IMR-90 (cell line): Measurements from ENCODE around the gene IL31RA. TPM values are rescaled to one million over a fixed set of nuclear protein-coding genes. Genes with fewer than 3 reads are reported as not detected.

Experiments
- ATAC-seq: fragments of 200-7000 bp; cut with Tn5 transposase; 2 replicates; pipeline ENCODE4 v1.9.1; 2020; ENCODE audit warnings: low read depth, mild to moderate bottlenecking, moderate library complexity
- BruUV-seq: library from RNA; stranded (reverse); fragments of 400-500 nt; replicated peaks from 2 replicates; lab custom pipeline; 2021; lab: Mats Ljungman, UMichigan
- CTCF ChIA-PET: fragments of 300-600 bp; formaldehyde crosslinking; extraction: SDS; loops from one replicate; lab custom pipeline; 2021; ENCODE audit warnings: antibody characterized with exemption; lab: Yijun Ruan, JAX
- POLR2A ChIA-PET: fragments of 300-600 bp; sonication (Branson Sonifier 250); formaldehyde crosslinking; loops from one replicate; lab custom pipeline; 2022; ENCODE audit warnings: antibody characterized with exemption; ENCODE audit not compliant: unreplicated experiment; lab: Charles Lee
- DNase-seq: peaks from one replicate; pipeline ENCODE4 v3.0.0; 2013
- H2AFZ ChIP-seq: replicated peaks from 2 replicates; pipeline ENCODE3; 2013; ENCODE audit warnings: low read length, mild to moderate bottlenecking; ENCODE audit not compliant: poor library complexity
- H2AK5ac ChIP-seq: 2 replicates; pipeline ENCODE4 v1.6.1; 2013; ENCODE audit warnings: low read depth, low read length, inconsistent platforms
- H2AK9ac ChIP-seq: replicated peaks from 2 replicates; pipeline ENCODE3; 2013; ENCODE audit warnings: mild to moderate bottlenecking, low read depth, low read length, moderate library complexity; ENCODE audit not compliant: poor library complexity
- H2BK120ac ChIP-seq: 2 replicates; pipeline ENCODE4 v1.6.1; 2013; ENCODE audit warnings: low read depth, low read length, inconsistent platforms
- H2BK15ac ChIP-seq: 3 replicates; pipeline ENCODE4 v1.6.1; 2013; ENCODE audit warnings: low read depth, low read length, inconsistent platforms
- H2BK20ac ChIP-seq: 2 replicates; pipeline ENCODE4 v1.6.1; 2013; ENCODE audit warnings: low read depth, mild to moderate bottlenecking, inconsistent platforms, low read length, moderate library complexity
- H2BK5ac ChIP-seq: 2 replicates; pipeline ENCODE4 v1.6.1; 2013; ENCODE audit warnings: mild to moderate bottlenecking, low read depth, low read length, inconsistent platforms; ENCODE audit not compliant: poor library complexity, severe bottlenecking
- H3K14ac ChIP-seq: replicated peaks from 2 replicates; pipeline ENCODE4 v1.6.1; 2013; ENCODE audit warnings: low read depth, low read length, inconsistent platforms
- H3K18ac ChIP-seq: 2 replicates; pipeline ENCODE4 v1.6.1; 2013; ENCODE audit warnings: low read depth, low read length, control low read depth
- H3K23ac ChIP-seq: 2 replicates; pipeline ENCODE4 v1.6.1; 2013; ENCODE audit warnings: low read depth, low read length, inconsistent platforms
- H3K27ac ChIP-seq: 2 replicates; pipeline ENCODE4 v1.5.1; 2013; ENCODE audit warnings: mild to moderate bottlenecking, control low read depth, low read length; ENCODE audit not compliant: insufficient read depth
- H3K27me3 ChIP-seq: 2 replicates; pipeline ENCODE4 v1.6.1; 2013; ENCODE audit warnings: low read length; ENCODE audit not compliant: control insufficient read depth, insufficient read depth
- H3K36me3 ChIP-seq: 2 replicates; pipeline ENCODE4 v1.6.1; 2013; ENCODE audit warnings: low read length, mixed read lengths; ENCODE audit not compliant: control insufficient read depth, insufficient read depth
- H3K4ac ChIP-seq: 2 replicates; pipeline ENCODE4 v1.6.1; 2013; ENCODE audit warnings: low read depth, low read length, inconsistent platforms
- H3K4me1 ChIP-seq: 2 replicates; pipeline ENCODE4 v1.6.1; 2013; ENCODE audit warnings: low read length, mixed read lengths; ENCODE audit not compliant: control insufficient read depth, insufficient read depth
- H3K4me2 ChIP-seq: 2 replicates; pipeline ENCODE4 v1.6.1; 2013; ENCODE audit warnings: low read depth, mild to moderate bottlenecking, control low read depth, low read length, moderate library complexity
- H3K4me3 ChIP-seq: 2 replicates; pipeline ENCODE4 v1.5.1; 2013; ENCODE audit warnings: low read depth, mild to moderate bottlenecking, control low read depth, low read length, moderate library complexity; ENCODE audit not compliant: insufficient read depth
- H3K56ac ChIP-seq: 2 replicates; pipeline ENCODE4 v1.6.1; 2013; ENCODE audit warnings: low read length, inconsistent platforms; ENCODE audit not compliant: insufficient read depth; ENCODE audit errors: extremely low read depth
- H3K79me1 ChIP-seq, 2 experiments: 2 replicates each; pipeline ENCODE4 v1.6.1; 2013; ENCODE audit warnings: low read length in 2 of 2, inconsistent platforms in 1 of 2, low read depth in 1 of 2
- H3K9ac ChIP-seq: 2 replicates; pipeline ENCODE4 v1.6.1; 2013; ENCODE audit warnings: low read depth, low read length, control low read depth
- H3K9me1 ChIP-seq: 2 replicates; pipeline ENCODE4 v1.6.1; 2013; ENCODE audit warnings: low read length, inconsistent platforms; ENCODE audit not compliant: insufficient read depth
- H3K9me3 ChIP-seq: 2 replicates; pipeline ENCODE4 v1.6.1; 2013; ENCODE audit warnings: low read length; ENCODE audit not compliant: control insufficient read depth, insufficient read depth
- H4K20me1 ChIP-seq: 2 replicates; pipeline ENCODE4 v1.6.1; 2013; ENCODE audit warnings: low read length, inconsistent platforms; ENCODE audit not compliant: insufficient read depth
- H4K5ac ChIP-seq: 2 replicates; pipeline ENCODE4 v1.6.1; 2013; ENCODE audit warnings: mild to moderate bottlenecking, low read depth, low read length, control low read depth
- H4K8ac ChIP-seq, 2 experiments: 2 replicates each; pipeline ENCODE4 v1.6.1; 2013; ENCODE audit warnings: low read depth in 2 of 2, low read length in 2 of 2, control low read depth in 1 of 2, inconsistent platforms in 1 of 2
- H4K91ac ChIP-seq: 2 replicates; pipeline ENCODE4 v1.6.1; 2013; ENCODE audit warnings: low read depth, low read length, inconsistent platforms; ENCODE audit not compliant: insufficient read depth
- RAD21 ChIP-seq: IDR thresholded peaks from 2 replicates; pipeline ENCODE4 v1.6.1; 2012; ENCODE audit warnings: low read length, improper control_type of control experiment
- WGBS, 2 experiments: methylation state at CpG; one replicate each; pipeline versions ENCODE4 v1.1.5 to v1.1.7; 2013; ENCODE audit warnings: missing lambda C conversion rate in 2 of 2; ENCODE audit not compliant: insufficient read length in 1 of 2; ENCODE audit errors: extremely low coverage in 2 of 2; 5-methylcytosine and 5-hydroxymethylcytosine counted together
- dilution Hi-C: fragments of 300-500 bp; cut with HindIII; formaldehyde crosslinking; loops from one replicate; pipeline ENCODE4 v1.14.3; 2018; ENCODE audit warnings: low sequenced_read_pairs; ENCODE audit not compliant: unreplicated experiment
- in situ Hi-C: fragments of 300-500 bp; cut with MboI; formaldehyde crosslinking; loops from 3 replicates; pipeline ENCODE4 v1.14.3; 2019; ENCODE audit warnings: low sequenced_read_pairs, inconsistent platforms, mixed read lengths
- intact Hi-C: fragments of 100-400 bp; cut with micrococcal nuclease; formaldehyde crosslinking; loops from 2 replicates; pipeline ENCODE4 v1.10.0; 2022
- polyA plus RNA-seq, 3 experiments: library from polyadenylated mRNA; depleted of rRNA; stranded (reverse); fragments of >200 nt; gene quantifications; 2 replicates each; pipeline ENCODE4 v1.2.3, GENCODE V29; 2012; ENCODE audit warnings: low replicate concordance in 1 of 3
- total RNA-seq: library from RNA; depleted of rRNA; stranded (reverse); fragments of >200 nt; gene quantifications from 2 replicates; pipeline ENCODE4 v1.2.3, GENCODE V29; 2012

The IL31RA gene
- total and polyA plus RNA-seq, 2 of the 4 experiments (the other 2 are of a cell fraction), result 0.39 to 0.90 TPM

GRCh38 chr5:55904152-55904551 is 53.0 kb downstream of the IL31RA start:
- Histone ChIP-seq H3K9ac (no peak overlapping the region), H3K9me3 (no peaks in the 10 kb centered on the region; the same call in 1 of the 2 replicates), H3K4ac (no peak overlapping the region), H2AK5ac (no peak overlapping the region), H2AK9ac (no peak overlapping the region), H3K18ac (no peak overlapping the region), H4K8ac (no peak overlapping the region), H2BK5ac (no peak overlapping the region), H3K4me2 (no peak overlapping the region), H3K27ac (no peak overlapping the region), H4K5ac (no peak overlapping the region), H3K27me3 (no peaks in the 10 kb centered on the region), H3K14ac (no peak overlapping the region), H3K9me1 (no peaks in the 10 kb centered on the region; the same call in 1 of the 2 replicates), H3K4me1 (no peaks in the 10 kb centered on the region), H2BK20ac (no peak overlapping the region), H4K91ac (no peak overlapping the region), H4K20me1 (no peaks in the 10 kb centered on the region), H2BK120ac (no peak overlapping the region), H3K56ac (no peak overlapping the region), H2BK15ac (no peak overlapping the region), H2AFZ (no peak overlapping the region), H3K79me1 (no peaks in the 10 kb centered on the region), H3K23ac (no peak overlapping the region), H3K36me3 (no peaks in the 10 kb centered on the region), H3K4me3 (no peak overlapping the region)
- in situ Hi-C loops, result loop anchor here (25.0 kb wide), 1 partner anchor 567 kb away; no protein-coding TSS in a partner anchor
- TF ChIP-seq RAD21, result no peak
- BruUV-seq, result no TSS peak
- ChIA-PET POLR2A (no interaction called here), CTCF (no interaction called here)
- ATAC-seq (no peak), DNase-seq (peak; percentile 17)
- intact Hi-C loops, result no loop called here
- dilution Hi-C loops, result no loop called here
- WGBS, 2 experiments, result no CpG with 5 or more reads among the region's 3 CpGs
